NCI-H2196 treated with DMSO at 0.1 percent for 48 hours (cell line): ENCODE measurements around the gene TRHDE.
"Not testable (repeated sequence)": the region's sequence is repeated elsewhere in the genome, so short reads cannot be mapped to it uniquely, and the experiment has no call there.

ENCODE experiments used
- DNase-seq: peaks from one replicate; lab custom pipeline; 2025; ENCODE audit not compliant: unreplicated experiment; lab: John Stamatoyannopoulos, UW

Gene TRHDE

DNA sequence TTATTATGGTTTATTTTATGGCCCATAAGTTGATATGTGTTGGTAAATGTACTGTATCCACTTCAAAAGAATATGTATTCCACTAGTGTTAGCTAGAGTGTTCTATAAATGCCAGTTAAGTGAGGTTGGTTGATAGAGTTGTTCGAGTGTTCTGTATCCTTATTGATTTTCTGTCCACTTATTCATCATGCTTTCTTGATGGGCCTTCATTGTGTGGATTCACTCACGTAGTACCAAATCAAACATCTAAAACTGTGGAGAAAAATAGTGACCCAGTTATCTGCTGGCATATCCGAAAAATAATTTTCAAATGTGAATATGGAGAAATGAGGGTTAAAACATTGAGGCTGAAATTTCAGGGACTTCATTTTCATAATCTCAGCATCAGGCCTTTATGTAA lies 230.4 kb downstream of the TRHDE start:
- no peak for DNase-seq

DNA sequence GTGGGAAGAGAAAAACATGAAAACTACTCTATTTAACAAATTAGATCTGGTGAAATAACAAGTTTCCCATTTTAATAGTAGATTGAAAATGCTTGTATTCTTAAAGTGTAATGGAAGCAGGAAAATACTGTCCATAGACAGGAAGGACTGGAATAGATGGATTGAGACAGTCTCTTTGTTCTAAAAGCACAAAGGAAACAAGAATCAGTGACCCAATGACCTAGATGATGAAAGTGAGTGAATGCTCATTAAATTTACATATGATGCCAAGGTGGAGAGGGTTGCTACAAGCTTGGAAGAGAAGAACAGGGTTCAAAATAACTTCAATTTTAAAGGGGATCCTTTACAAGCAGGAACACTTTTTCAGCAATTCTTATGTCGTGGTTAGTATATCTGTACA lies 233.1 kb downstream of the TRHDE start:
- no peak for DNase-seq

DNA sequence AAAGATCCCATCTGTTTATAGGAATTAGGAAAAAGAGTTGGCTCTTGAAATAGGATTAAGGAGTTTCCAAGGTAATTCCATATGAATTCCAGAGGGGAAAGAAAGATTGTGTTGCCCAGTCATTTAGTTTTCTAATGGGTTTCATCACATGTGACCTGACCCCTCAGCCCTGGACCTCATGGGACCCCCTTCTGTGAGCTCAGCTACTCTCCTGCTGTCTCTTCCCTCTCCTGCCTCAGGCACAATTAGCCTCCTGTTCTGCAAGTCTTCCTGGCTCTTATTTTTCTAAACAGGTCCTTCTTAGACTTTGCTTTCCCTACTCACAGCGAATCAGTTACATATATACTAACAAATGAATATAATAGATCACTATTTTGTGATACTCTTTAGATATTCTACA lies 237.7 kb downstream of the TRHDE start:
- DNase-seq = no peak

DNA sequence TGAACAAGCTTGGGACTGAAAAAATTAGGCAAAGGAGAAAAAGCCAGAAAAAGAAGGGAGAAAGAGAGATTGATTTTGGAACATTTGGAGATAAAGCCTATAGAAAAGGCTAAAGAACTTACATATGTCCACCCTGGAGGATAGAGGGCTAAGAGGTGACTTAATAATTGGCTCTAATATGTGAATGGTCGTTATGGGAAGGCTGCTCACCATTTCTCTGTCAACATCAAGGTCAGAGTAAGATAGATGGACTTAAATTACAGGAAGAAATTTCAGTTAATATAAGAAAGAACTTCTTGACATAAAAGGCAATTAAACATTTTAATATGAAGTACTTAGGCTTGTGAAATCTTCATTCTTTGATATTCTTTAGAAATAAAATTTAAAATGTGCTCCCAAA lies 238.6 kb downstream of the TRHDE start:
- DNase-seq = no peak

DNA sequence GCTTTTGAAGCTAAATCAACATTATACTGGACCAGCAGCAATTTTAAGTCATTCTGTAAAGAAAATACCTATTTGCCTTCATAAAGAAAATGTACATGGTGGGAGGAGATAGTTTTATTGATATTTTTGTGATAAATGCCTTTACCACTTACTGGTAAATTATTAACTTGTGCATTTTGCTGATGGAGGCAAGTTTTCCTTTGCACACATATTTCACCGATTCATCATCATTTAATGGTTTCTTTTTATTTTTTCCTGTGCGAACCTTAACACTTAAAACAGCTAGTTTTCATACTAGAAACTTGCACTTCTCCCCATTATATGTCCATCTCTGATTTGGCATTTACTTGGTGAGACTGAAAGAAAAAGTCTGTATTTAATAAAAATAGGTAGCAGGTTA lies 239.3 kb downstream of the TRHDE start:
- no peak for DNase-seq

DNA sequence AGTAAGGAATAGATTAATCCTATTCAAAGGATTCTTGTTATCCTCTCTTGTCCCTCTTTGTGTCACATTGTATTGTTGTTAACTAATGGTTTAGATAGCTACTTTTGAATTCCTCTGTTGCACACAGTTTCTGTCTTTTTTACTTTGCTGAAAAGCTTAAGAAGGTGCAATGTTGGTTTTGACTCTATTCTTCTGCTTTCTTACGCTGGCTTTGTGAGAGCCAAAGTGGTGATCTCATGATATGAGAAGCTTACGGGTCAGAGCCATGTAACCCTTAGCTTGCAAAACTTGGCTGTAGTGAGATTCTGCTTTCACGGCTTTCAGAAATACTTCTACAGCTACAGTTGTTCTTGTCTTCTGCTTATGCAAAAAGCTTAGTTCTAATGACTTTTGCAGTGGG lies 239.7 kb downstream of the TRHDE start:
- DNase-seq = no peak

DNA sequence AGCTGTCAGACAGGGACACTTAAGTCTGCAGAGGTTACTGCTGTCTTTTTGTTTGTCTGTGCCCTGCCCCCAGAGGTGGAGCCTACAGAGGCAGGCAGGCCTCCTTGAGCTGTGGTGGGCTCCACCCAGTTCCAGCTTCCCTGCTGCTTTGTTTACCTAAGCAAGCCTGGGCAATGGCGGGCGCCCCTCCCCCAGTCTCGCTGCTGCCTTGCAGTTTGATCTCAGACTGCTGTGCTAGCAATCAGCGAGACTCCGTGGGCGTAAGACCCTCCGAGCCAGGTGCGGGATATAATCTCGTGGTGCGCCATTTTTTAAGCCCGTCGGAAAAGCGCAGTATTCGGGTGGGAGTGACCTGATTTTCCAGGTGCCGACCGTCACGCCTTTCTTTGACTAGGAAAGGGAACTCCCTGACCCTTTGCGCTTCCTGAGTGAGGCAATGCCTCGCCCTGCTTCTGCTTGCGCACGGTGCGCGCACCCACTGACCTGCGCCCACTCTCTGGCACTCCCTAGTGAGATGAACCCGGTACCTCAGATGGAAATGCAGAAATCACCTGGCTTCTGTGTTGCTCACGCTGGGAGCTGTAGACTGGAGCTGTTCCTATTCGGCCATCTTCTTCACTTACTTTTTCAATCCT lies 248.0 kb downstream of the TRHDE start:
- DNase-seq = not testable (repeated sequence)

DNA sequence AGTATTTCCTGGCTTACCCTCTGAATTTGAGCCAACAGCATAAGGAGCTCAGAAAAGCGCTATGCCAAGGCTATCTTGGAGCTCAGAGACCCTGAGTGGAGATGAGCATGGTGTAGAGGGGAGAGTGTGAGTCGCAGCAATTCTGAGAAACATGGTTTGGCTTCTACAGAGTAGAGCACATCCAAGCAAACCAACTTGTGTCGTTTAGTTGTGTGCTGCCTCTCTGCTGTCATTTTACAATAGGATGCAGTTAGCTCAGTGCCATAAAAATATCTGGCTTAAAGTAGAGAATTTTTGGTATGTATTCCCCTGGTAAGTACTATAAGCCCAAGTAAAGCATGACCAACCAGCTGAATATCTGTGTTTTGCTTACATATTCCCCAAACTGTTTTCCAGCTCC lies 249.2 kb downstream of the TRHDE start:
- DNase-seq = no peak

DNA sequence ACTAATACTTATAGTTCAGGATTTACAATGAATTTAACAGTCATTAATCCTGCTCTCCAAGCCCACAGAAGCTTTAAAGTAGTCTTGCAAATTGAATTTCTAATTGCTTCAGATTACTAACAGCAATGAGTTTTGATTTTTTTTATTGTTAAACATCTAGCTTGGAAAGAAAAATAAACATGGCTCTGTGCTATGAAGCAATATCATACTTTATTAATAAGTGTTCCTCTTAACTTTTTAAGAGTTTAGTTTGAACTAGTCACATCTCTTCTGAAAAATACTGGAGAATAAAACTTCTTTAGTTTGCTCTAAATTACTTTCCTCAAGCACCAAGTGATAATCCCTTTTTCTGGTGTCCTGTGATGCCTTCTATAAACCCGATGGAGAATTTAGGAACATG lies 250.2 kb downstream of the TRHDE start:
- DNase-seq = no peak

DNA sequence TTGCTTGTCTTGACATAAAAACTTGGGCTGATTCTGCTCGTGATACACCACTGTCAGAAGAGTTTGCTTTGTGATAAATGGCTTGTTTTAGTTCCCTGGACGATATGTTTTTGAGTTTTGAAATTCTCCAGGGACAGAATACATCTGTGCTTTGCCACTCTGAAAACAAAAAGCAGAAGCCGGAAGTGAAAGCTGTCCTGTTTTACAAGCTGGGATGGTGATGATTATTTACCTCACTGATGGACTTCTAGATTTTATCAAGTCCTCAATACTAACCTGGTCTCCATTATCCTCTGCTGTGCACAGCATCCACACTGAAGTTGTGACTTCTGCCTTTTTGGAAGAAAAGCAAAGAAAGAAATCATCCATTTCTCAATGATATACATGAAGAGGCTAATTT lies 251.6 kb downstream of the TRHDE start:
- DNase-seq = no peak

DNA sequence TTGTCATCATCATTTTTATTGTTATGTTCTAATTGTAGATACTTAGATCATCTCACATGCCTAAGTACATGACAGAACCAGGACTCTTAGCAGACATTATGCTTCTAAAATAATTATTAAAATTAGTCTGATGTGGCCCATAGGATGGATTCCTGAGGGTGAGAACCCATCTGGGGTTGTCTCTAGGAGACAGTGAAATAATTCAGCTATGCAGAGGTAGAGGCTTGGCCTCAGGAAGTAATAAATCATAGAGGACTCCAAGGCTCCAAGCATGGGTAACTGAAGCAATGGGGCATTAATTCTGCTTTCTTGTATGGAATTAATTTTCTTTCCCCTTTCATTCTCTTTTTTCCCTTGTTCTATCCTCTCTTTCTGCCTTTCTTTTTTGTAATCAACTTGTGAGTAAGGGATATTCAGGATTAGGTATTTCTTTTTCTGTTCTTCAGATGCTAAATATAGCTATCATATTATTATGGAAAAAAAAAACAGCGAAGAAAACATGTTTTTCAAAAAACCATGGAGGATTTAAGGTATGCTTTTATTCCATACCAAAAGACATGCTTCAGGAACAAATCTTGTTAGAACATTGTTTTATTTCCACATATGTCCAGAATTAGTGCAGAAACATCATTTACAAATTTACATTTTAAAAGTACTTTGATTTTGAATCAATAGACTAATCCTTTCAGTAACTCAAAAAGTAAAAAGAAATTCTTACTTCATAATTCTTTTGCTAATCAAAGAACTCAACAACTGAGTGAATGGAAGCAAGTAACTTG lies 263.2 kb downstream of the TRHDE start:
- no peak for DNase-seq

DNA sequence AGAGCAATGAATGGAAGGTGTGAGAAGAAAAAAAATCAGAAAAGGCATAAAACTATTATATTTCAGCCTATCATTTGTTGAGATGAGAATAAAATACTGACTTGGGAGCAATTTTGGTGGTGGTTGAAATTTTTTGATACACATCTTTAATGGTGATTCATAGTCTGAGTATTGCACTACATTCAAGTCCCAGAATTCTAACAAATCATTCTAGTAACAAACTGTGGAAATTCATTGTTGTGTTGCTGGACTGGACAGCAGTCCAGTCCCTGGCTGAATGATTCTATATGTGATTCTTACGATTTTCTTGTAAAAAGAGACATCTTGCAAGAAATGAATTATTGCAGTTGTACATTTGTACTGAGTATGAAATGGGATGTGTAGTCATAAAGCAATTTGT lies 268.6 kb downstream of the TRHDE start:
- no peak for DNase-seq

DNA sequence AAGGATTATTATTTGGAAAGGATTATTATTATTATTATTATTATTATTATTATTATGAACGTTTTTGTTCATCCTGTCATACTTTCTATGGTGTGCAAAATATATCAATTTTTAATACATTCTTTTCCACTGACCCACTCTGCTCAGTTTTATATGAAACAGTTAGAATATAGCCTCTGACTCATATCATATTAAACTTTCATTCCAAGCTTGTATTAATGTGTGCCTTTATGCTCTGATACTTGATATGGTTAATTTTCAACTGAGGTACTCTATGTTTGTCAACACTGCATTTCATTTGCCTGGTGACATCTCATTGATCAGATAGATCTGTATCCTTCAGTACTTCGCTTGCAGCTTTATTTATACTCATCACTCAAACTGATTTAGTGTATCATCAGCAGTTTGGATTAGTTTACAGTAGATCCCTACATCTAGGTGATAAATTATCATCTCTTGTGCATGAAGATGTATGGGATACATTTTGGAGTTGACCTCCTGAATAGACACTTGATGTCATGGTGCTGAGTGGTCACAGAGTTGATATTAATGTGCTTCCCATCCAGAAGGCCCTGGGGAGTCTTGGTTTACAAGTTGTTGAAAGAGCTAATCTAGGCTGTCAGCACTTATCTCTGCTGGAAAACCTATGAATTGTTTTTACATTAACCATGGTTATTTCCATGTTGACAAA lies 271.8 kb downstream of the TRHDE start:
- DNase-seq = no peak

DNA sequence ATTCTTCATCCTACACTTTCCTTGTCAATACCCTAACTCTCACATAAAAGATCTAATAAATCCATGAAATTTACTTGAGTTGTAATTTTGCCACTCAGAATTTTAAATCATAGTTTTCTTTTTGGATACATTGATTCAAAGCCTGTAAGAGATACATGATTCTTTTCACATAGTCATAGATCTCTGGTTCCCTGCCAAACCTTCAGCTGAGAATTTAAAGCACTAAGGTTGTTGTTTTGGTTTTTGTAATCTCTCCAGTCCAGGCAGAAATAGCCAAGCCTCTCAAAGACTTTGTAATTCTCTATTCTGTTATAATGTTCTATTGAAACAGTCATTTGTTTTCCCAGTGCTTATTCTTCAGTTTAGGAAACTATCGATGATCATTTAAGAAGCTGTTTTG lies 273.9 kb downstream of the TRHDE start:
- no peak for DNase-seq

DNA sequence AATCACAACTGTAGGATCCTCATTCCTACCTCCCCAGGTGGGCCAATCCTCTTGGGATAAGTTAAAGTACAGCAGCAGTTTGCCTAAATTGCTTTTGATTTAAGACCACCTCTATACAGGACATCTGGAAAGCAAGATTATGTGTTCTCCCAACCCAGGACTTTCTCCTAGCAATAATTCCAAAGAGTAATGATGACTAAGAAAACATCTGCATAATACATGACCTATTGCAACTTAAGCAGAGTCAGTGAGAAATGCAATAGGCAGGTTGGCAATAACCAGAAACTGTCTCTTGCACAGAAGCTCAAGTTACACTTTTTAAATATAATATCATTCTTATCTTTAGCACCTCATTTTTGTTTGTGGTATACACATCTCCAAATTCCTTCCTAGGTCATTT lies 275.4 kb downstream of the TRHDE start:
- no peak for DNase-seq

DNA sequence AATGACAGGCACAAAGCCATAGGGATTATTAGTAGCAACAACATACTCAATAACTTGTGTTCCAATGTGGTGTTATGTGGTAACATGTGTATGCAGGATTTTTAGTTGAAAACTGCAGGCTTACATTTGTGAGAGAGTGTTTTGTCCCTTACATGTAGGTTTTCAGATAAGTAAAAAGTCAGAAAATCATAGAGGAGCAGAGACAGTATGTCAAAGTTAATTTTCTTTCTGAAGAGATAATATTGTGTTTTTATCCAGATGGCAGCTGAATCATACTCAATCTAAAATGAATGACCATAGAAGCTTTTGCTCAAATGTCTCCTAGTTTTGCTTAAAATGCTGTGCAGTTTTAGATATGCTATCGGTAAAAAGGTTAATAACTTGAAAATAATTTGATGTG lies 277.0 kb downstream of the TRHDE start:
- no peak for DNase-seq

DNA sequence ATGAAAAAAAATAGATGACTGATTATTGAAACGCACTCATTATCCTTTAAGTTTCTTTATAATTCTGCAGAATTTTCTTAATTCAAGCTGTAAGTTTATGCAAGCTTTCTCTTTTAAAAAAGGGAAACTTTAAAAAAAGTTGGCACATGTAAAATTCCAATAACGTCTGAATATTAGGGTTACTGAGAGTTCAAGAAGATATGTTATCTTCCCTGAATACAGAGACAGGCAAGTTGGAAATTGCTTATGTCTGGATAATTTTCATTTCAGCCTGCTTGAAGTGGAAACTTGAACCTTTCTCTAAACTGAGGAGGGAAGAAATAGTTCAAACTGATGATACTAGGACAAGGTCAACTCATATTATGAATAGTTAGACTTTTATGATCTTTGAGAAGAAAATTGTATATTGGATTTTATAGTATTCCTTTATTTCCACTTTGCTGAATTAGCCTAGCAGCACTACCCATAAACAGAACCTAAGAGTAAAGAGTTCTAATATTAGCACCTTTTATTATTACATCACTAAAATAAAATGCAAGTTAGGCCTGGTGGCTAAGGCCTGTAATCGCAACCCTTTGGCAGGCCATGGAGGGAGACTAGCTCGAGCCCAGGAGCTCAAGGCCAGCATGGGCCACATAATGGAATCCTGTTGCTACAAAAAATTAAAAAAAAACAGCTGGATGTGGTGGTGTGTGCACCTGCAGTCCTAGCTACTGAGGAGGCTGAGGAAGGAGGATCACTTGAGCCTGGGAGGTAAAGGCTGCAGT lies 288.0 kb downstream of the TRHDE start:
- DNase-seq = no peak

DNA sequence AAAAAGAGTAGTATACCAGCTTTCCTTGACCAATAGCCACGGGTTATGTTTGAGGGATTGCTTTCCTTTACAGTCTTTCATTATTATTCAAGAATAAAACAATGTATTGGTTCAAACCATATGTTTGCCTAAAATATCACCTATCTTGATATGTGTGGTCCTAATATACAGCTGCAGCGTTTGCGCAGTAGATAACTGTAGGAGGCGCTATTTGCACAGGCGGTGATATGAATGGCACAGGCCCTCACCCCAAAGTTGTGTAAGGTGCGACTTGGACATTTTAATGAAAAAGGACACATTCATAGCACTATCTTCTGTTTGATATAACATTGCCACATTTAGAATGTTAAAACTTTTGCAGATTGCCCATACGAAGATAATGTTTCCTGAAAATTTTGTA lies 298.4 kb downstream of the TRHDE start:
- no peak for DNase-seq

DNA sequence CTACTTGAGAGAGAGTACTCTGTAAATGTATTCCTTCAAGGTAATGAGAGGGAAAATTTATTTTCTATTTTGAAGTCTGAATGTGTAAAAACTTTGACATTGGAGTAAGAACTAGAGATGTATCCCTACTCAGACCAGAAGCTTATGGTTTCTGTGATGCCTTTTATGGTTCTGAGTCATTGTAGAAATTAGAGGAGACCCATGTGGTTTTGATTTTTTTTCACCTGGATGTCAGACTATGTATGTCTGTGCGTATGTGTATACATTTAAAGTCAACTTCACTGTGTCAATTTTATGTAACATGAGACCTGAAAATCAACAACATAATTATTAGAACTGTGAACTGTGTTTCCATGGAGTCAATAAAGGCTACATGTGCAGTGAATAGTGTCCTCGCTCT lies 302.0 kb downstream of the TRHDE start:
- no peak for DNase-seq

DNA sequence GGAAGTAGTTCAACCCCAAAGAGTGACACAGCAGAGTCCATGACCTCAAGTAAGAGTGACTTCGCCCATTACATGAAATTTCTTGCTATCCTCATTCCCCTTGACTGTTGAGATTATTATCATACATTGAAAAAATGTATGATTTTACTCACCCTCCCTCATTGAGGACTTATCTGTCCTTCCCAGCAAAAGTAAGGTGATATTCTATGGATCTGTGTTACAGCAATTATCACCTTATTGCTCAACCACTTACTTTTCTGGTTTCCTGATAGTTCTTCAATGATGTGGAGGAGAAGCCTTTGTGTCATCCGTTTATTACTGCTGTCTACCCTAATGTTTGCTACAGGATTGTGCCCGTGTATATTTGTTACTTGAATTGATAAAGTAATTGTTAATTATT lies 306.2 kb downstream of the TRHDE start:
- no peak for DNase-seq

DNA sequence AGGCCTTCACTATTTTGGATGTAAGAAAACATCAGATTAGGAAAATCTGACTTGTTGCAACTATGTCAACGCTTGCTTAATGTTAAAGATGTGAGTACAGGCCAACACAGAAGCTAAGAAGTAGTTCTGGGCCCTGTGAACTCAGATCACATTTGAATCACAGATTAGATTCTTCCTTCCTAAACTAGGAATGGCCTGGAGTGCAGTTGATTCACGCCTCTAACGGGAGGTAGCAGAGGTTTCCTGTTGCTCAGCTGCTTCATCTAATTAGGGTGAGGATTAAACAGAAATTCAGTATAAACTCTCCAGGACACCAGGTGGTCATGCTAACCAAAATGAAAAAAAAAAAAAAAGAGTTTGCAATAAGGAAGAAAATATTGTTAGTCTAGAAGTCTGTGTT lies 314.3 kb downstream of the TRHDE start:
- no peak for DNase-seq

DNA sequence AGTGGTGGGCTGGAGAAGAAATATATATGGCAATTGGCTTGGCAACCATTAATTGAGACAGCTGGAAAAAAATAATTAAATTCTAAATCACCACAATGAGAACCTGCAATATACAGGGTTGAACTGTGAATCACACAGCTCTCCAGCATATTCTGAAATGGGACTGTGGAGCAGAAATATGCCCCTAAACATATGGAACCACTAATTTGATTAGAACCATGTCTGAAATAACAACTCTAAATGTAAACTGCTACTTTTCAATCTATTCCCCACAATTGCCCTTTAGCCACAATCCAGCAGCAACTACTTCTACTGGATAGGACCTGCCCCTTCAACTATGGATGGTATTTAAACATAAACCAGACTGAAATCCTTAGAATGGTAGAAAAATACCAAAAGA lies 330.4 kb downstream of the TRHDE start:
- DNase-seq = no peak
